ENCODE results near the gene ATIC. TPM values are rescaled to one million over a fixed set of nuclear protein-coding genes. Genes with fewer than 3 reads are reported as not detected.
A peak's percentile ranks its signal among the peaks of the same experiment; 100 is the strongest.

Gene ATIC
- total RNA-seq, 4 donors from 2014 or later, result 29.3 to 45.6 (median 38.9) TPM

DNA sequence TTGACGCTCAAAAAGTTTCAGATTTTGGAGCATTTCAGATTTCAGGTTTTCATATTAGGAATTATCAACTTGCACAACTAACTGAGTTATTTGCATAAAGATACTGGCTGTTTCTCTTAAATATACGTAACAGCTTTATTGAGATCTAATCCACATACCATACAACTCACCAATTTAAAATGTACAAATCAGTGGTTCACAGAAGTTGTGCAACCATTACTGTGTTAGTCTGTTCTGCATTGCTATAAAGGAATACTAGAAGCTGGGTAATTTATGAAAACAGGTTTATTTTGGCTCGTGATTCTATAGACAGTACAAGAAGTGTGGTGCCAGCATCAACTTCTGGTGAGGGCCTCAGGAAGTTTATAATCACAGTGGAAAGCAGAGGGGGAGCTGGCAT lies 8.2 kb downstream of the ATIC start:
- H3K4me3 ChIP-seq, result no peak overlapping the region
- no peaks in the 10 kb centered on the region for H3K9me3 ChIP-seq
- no peaks in the 10 kb centered on the region for H3K27me3 ChIP-seq
- H3K4me1 ChIP-seq, result peaks cover 0 to 8% (median 0%) of the 10 kb centered on the region in 3 donors
- TF ChIP-seq, protein P1, sequence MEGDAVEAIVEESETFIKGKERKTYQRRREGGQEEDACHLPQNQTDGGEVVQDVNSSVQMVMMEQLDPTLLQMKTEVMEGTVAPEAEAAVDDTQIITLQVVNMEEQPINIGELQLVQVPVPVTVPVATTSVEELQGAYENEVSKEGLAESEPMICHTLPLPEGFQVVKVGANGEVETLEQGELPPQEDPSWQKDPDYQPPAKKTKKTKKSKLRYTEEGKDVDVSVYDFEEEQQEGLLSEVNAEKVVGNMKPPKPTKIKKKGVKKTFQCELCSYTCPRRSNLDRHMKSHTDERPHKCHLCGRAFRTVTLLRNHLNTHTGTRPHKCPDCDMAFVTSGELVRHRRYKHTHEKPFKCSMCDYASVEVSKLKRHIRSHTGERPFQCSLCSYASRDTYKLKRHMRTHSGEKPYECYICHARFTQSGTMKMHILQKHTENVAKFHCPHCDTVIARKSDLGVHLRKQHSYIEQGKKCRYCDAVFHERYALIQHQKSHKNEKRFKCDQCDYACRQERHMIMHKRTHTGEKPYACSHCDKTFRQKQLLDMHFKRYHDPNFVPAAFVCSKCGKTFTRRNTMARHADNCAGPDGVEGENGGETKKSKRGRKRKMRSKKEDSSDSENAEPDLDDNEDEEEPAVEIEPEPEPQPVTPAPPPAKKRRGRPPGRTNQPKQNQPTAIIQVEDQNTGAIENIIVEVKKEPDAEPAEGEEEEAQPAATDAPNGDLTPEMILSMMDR (IDR thresholded peaks at IDR 0.05), result no peak
- TF ChIP-seq EP300 (IDR thresholded peaks at IDR 0.05) (no peak), POLR2A (IDR thresholded peaks at IDR 0.05) (no peak), POLR2AphosphoS5 (IDR thresholded peaks at IDR 0.05) (no peak)
- WGBS, 2 donors (ENCODE audit: low coverage in 1 of 2), result 87 to 92% methylated on average over 2 to 3 of the region's 3 CpGs
- no peak for ATAC-seq
- peaks cover 0 to 63% of the 10 kb centered on the region in 2 donors for H3K36me3 ChIP-seq
- H3K27ac ChIP-seq, result no peak overlapping the region

DNA sequence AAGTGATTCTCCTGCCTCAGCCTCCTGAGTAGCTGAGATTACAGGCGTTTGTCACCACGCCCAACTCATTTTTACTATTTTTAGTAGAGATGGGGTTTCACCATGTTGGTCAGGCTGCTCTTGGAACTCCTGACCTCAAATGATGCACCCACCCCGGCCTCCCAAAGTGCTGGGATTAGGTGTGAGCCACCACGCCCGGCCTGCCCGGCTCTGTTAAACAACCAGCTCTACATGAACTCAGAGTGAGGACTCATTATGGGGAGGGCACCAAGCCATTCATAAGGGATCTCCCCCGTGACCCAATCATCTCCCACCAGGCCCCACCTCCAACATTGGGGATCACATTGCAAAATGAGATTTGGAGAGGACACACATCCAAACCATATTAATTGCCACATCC lies 8.8 kb downstream of the ATIC start:
- TF ChIP-seq EP300 (IDR thresholded peaks at IDR 0.05) (no peak), POLR2AphosphoS5 (IDR thresholded peaks at IDR 0.05) (no peak)
- ATAC-seq, result no peak
- H3K9me3 ChIP-seq, result no peaks in the 10 kb centered on the region
- peaks cover 0 to 8% (median 0%) of the 10 kb centered on the region in 3 donors for H3K4me1 ChIP-seq
- H3K36me3 ChIP-seq, result peaks cover 0 to 65% of the 10 kb centered on the region in 2 donors
- no peak overlapping the region for H3K27ac ChIP-seq
- no peaks in the 10 kb centered on the region for H3K27me3 ChIP-seq
- 69 to 100% methylated on average over 3 to 4 of the region's 7 CpGs for WGBS, 2 donors (ENCODE audit: low coverage in 1 of 2)
- no peak overlapping the region for H3K4me3 ChIP-seq

- Histone ChIP-seq H3K27me3 (no peaks in the 10 kb centered on the region), H3K4me3 (no peak overlapping the region), H3K9me3 (no peaks in the 10 kb centered on the region), H3K27ac (no peak overlapping the region), H3K4me1 (peaks cover 0 to 8% (median 0%) of the 10 kb centered on the region in 3 donors), H3K36me3 (peaks cover 0 to 80% of the 10 kb centered on the region in 2 donors)
- WGBS, 2 donors (ENCODE audit: low coverage in 1 of 2), result 58 to 66% methylated on average over 6 of the region's 6 CpGs
- no peak for TF ChIP-seq POLR2AphosphoS5 (IDR thresholded peaks at IDR 0.05)
- no peak for TF ChIP-seq POLR2A (IDR thresholded peaks at IDR 0.05)
- TF ChIP-seq, protein P1 (IDR thresholded peaks at IDR 0.05), result no peak
- TF ChIP-seq EP300 (IDR thresholded peaks at IDR 0.05), result no peak
- no peak for ATAC-seq
Measured at GRCh38 chr2:215324811-215325210, 13.0 kb downstream of the ATIC start.

DNA sequence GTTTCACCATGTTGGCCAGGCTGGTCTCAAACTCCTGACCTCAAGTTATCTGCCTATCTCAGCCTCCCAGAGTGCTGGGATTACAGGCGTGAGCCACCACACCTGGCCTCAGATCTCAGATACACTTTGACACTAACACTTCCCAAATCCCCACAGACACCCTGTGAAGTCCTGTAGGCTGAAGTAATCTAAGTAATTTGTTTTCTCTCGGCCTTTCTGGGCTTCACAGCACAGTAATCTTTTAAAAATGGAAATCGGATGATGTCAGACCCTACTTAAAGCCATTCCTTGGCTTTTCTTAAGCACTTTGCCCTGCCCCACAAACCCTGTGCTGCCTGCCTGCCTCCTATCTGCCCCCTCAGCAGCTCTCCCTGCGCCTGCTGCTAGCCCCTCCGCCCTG lies 16.2 kb downstream of the ATIC start:
- no peaks in the 10 kb centered on the region for H3K27me3 ChIP-seq
- H3K36me3 ChIP-seq, result peaks cover 0 to 56% of the 10 kb centered on the region in 2 donors
- peaks cover 0 to 8% (median 0%) of the 10 kb centered on the region in 3 donors for H3K4me1 ChIP-seq
- H3K4me3 ChIP-seq, result no peak overlapping the region
- TF ChIP-seq, protein P1 (IDR thresholded peaks at IDR 0.05), result no peak
- no peak for TF ChIP-seq EP300 (IDR thresholded peaks at IDR 0.05)
- TF ChIP-seq POLR2A (IDR thresholded peaks at IDR 0.05), result no peak
- H3K27ac ChIP-seq, result peak overlapping the region in 1 of 4 donors; percentile 13
- no peaks in the 10 kb centered on the region for H3K9me3 ChIP-seq
- 90% methylated on average over 2 to 5 of the region's 5 CpGs for WGBS, 2 donors (ENCODE audit: low coverage in 1 of 2)
- no peak for ATAC-seq

DNA sequence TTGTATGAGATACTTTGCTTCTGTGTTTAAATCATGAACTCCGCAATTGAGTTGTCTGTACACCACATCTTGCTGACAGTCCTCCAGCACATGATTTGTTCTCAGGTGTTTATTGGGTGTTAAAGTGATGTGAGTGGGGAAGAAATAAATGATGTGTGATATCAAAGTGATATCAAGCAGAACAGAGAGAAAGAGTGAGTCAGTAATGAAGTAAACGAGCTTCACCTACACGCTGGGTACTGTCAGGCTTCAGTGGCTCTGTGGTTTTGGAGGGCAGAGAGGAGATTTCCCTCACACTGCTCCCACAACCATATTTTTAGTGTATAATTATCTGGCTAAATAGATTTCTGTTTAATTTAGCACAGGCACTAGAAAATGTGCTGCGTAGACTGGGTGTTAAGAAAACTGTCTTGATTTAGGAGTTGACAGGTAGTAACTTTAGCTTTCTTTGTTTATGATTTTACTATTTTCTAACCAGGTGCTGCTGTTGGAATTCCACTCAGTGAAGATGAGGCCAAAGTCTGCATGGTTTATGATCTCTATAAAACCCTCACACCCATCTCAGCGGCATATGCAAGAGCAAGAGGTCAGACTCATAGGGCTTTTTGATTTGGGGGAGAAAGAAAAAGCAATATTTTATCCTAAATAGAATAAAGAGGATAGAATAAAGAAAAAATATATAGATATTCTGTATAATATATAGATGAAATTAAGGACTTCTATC lies 21.2 kb downstream of the ATIC start:
- Histone ChIP-seq H3K36me3 (peaks cover 0 to 76% of the 10 kb centered on the region in 2 donors), H3K27me3 (no peaks in the 10 kb centered on the region), H3K4me1 (no peaks in the 10 kb centered on the region), H3K4me3 (no peak overlapping the region), H3K9me3 (no peaks in the 10 kb centered on the region), H3K27ac (no peak overlapping the region)
- 87 to 94% methylated on average over 4 to 5 of the region's 5 CpGs for WGBS, 2 donors (ENCODE audit: low coverage in 1 of 2)
- ATAC-seq, result no peak
- TF ChIP-seq, protein P1 (IDR thresholded peaks at IDR 0.05), result no peak
- no peak for TF ChIP-seq POLR2AphosphoS5 (IDR thresholded peaks at IDR 0.05)

Data from gastroesophageal sphincter (tissue), 4 donors.